Left hindlimb (tissue), 1 donor: ENCODE results near the gene CTSF.

Source experiments
- DNase-seq: peaks from one replicate; pipeline ENCODE4 v3.0.0-alpha.2; 2018

The CTSF gene

DNA sequence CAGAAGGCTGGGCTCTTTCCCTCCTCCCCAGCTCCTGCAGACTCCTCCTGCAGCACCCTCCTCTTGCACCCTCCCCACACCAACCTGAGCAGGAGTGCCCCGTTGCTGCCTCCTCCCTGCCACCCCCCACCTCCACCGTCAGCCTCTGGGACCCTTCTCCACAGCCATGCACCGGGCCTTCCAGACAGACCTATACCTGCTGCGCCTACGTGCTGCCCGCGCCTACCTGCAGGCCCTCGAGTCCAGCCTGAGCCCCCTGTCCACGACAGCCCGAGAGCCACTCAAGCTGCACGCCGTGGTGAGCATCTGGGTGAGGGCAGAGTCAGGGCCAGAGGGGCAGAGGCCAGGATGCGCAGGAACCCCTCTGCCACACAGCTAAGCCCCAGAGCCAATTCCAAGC, 38.8 kb downstream of the CTSF start:
- DNase-seq = no peak

DNA sequence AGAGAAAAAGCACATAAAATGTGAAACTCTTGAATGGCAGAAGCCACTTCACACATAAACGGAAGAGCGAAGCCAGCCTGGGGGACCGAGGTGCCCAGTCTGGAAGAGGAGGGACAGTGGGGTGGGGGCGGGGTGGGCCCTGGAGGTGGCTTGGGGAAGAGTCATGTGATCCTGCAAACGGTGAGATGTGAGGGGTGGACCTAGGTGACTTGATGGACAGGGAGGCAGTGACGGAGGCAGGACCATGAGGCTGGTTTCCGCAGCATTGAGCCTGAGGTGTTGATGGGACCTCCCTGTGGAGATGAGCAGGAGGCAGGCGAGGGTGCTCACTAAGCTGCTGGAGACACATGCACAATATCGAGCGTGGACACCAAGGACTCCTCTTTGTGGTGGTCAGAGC, 39.3 kb downstream of the CTSF start:
- DNase-seq = no peak

DNA sequence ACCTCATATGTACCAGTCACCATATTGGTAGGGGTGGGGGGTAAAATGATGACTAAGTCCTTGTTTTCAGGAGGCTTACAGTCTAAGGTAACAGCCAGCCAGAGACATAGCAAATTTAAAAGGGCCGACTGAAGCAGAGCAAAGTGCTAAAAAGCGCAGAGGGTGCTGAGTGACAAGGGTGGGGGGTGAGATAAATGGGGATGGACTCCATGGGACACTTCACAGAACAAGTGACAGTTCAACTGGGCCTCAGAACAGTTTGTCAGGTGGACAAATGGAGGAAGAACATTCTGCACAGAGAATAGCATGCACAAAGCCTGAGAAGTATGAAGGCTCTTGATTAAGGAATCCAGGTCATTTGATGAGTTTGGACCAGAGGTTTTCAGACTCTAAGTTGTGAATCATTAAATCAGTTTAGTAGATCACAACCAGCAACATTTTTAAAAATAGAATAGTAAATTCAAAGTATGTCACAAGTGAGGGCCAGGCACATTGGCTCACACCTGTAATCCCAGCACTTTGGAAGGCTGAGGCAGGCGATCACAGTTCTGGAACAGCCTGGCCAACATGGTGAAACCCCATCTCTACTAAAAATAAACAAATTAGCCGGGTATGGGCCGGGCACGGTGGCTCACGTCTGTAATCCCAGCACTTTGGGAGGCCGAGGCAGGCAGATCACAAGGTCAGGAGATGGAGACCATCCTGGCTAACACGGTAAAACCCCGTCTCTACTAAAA, 43.9 kb downstream of the CTSF start:
- no peak for DNase-seq

DNA sequence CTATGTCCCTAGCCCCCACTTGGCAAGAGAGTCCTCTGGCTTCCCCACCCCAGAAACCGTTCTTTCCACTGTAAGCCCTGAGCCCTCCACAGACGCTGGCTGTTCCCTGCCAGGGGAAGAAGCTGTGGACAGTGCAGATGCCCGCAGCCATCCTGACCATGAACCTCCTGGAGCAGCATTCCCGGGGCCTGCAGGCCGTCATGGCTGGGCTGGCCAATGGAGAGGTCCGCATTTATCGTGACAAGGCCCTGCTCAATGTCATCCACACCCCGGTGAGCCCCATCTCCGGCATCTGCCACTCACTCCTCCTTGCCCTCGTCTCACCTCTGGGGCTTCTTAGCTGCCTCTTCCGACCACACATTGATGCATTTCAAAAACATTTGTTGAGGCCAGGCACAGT, 44.8 kb downstream of the CTSF start:
- no peak for DNase-seq
